Testis (tissue), 3 donors: ENCODE results near the gene SFXN4. TPM values are rescaled to one million over a fixed set of nuclear protein-coding genes. Genes with fewer than 3 reads are reported as not detected.
"Not testable (repeated sequence)": the region's sequence is repeated elsewhere in the genome, so short reads cannot be mapped to it uniquely, and the experiment has no call there.

Experiments used
- DNase-seq: peaks from one replicate; pipeline ENCODE4 v3.0.0-alpha.2; 2019
- H3K27ac ChIP-seq, 2 donors: fragments of 200-600 bp; sonication (generic); one replicate each; pipeline ENCODE4 v1.5.1; 2019
- H3K27me3 ChIP-seq: fragments of 200-600 bp; sonication (generic); one replicate; pipeline ENCODE4 v1.5.1; 2019
- H3K36me3 ChIP-seq: fragments of 200-600 bp; sonication (generic); one replicate; pipeline ENCODE4 v1.5.1; 2017; ENCODE audit warnings: low read depth; ENCODE audit errors: missing control alignments
- H3K4me1 ChIP-seq: fragments of 200-600 bp; sonication (generic); one replicate; pipeline ENCODE4 v1.5.1; 2019
- H3K4me3 ChIP-seq, 2 donors: fragments of 200-600 bp; sonication (generic); one replicate each; pipeline ENCODE4 v1.5.1; 2017 to 2019
- H3K9me3 ChIP-seq: fragments of 200-600 bp; sonication (generic); one replicate; pipeline ENCODE4 v1.5.1; 2017
- POLR2A ChIP-seq: fragments of 450-650 bp; IDR thresholded peaks from one replicate; pipeline ENCODE4 v1.6.1; 2017; ENCODE audit warnings: antibody characterized with exemption, mild to moderate bottlenecking, moderate library complexity
- WGBS, 2 donors: methylation state at CpG; one replicate each; pipeline ENCODE4 v1.1.5; 2018; 5-methylcytosine and 5-hydroxymethylcytosine counted together
- intact Hi-C: fragments of 100-400 bp; cut with DNase I; formaldehyde crosslinking; loops from one replicate; pipeline ENCODE4 v1.15.1; 2023; ENCODE audit warnings: low total_unique reads
- polyA plus RNA-seq: library from polyadenylated mRNA; stranded (reverse); fragments of 350-450 nt; fragmentation: Illumina TruSeq; extraction: RNeasy Lipid Tissue Mini Kit (QIAGEN cat#74804); gene quantifications from one replicate; pipeline ENCODE4 v1.2.3, GENCODE V29; 2014; ENCODE audit warnings: low read depth, low replicate concordance; ENCODE audit not compliant: insufficient read depth
- total RNA-seq, 2 donors: library from RNA; depleted of rRNA; stranded (reverse); fragments of >200 nt; gene quantifications; one replicate each; pipeline ENCODE4 v1.2.3, GENCODE V29; 2016
- TF ChIP-seq, protein P1 (sequence below), 3 experiments: fragments of 450-650 bp in 2 of 3; fragments of 200-600 bp in 1 of 3; sonication (generic) in 1 of 3; IDR thresholded peaks; one replicate each; pipeline ENCODE4 v1.5.1; 2016 to 2019; ENCODE audit warnings: antibody characterized with exemption in 3 of 3, mild to moderate bottlenecking in 2 of 3, moderate library complexity in 1 of 3

Gene SFXN4
- total and polyA plus RNA-seq, 3 donors from 2014 or later, result 12.8 to 57.5 (median 16.6) TPM

DNA sequence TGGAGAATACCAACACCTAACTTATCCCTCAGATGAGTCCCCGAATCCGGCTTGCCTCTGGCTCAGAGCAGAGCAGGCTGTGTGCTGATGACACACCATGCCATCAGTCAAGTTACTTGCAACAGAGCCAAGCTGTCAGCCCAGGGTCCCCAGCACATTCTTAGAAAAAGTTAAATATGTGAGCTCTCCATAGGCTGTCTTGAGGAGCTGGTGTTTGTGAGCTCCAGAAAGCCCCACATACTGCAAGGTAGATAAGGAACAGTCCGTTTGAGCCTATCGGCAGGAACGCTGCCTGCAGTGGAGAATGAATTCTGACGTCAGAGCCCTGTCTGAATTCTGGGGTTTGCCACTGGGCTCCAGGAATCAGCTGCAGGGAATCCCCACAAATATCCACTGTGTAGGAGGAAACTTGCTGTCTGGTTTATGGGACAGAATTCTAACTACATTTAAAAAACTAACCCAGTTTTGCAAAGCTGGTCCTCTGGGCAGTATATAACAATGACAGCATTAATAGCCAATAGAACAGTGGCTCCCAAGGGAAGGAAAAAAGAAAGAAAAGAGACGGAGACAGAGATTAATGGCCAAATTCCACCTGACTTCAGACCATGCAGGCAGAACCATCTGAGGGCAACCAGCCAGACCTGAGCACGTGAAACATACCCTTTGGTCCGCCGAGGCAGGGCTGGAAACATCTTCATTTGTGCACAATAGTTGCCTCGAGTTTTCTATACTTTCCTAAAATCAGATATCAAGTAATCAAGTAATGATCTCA is 3.6 kb downstream of the SFXN4 start:
- WGBS, 2 donors, result 71 to 75% methylated on average over 11 of the region's 11 CpGs

DNA sequence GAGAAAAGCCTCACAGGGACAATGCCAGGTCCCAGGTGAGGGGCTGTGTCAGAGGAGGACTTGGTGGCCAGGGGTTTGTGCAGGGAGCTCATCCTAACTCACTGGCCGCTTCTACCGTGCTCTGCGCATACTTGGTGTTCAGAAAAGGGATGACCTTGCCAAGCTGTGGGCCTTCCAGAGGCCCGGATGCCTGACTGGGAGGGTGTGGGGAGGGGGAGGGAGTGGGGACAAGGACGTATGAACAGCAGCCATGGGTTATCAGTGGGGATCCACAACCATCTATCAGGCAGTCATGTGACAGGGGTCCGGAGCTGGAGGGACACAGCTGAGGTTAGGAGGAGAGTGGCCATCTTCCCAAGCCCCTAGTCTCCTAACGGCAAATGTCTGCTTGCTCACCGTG is 6.2 kb downstream of the SFXN4 start:
- intact Hi-C loops, result no loop called here
- Histone ChIP-seq H3K27ac (no peak overlapping the region), H3K9me3 (no peaks in the 10 kb centered on the region), H3K36me3 (no peaks in the 10 kb centered on the region), H3K4me1 (peaks cover 1% of the 10 kb centered on the region), H3K4me3 (no peak overlapping the region), H3K27me3 (no peaks in the 10 kb centered on the region)
- 74 to 78% methylated on average over 8 of the region's 8 CpGs for WGBS, 2 donors
- TF ChIP-seq, protein P1, sequence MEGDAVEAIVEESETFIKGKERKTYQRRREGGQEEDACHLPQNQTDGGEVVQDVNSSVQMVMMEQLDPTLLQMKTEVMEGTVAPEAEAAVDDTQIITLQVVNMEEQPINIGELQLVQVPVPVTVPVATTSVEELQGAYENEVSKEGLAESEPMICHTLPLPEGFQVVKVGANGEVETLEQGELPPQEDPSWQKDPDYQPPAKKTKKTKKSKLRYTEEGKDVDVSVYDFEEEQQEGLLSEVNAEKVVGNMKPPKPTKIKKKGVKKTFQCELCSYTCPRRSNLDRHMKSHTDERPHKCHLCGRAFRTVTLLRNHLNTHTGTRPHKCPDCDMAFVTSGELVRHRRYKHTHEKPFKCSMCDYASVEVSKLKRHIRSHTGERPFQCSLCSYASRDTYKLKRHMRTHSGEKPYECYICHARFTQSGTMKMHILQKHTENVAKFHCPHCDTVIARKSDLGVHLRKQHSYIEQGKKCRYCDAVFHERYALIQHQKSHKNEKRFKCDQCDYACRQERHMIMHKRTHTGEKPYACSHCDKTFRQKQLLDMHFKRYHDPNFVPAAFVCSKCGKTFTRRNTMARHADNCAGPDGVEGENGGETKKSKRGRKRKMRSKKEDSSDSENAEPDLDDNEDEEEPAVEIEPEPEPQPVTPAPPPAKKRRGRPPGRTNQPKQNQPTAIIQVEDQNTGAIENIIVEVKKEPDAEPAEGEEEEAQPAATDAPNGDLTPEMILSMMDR (IDR thresholded peaks at IDR 0.05), result no peak
- TF ChIP-seq POLR2A, result no peak
- no peak for DNase-seq

More for the DNA sequence above, 3.6 kb downstream of the SFXN4 start:
- Histone ChIP-seq H3K36me3 (no peaks in the 10 kb centered on the region), H3K27ac (no peak overlapping the region), H3K4me1 (peaks cover 15% of the 10 kb centered on the region), H3K9me3 (no peaks in the 10 kb centered on the region), H3K27me3 (no peaks in the 10 kb centered on the region), H3K4me3 (no peak overlapping the region)
- DNase-seq, result no peak
- TF ChIP-seq, protein P1 (IDR thresholded peaks at IDR 0.05), result no peak
- TF ChIP-seq POLR2A, result no peak
- intact Hi-C loops, result no loop called here

DNA sequence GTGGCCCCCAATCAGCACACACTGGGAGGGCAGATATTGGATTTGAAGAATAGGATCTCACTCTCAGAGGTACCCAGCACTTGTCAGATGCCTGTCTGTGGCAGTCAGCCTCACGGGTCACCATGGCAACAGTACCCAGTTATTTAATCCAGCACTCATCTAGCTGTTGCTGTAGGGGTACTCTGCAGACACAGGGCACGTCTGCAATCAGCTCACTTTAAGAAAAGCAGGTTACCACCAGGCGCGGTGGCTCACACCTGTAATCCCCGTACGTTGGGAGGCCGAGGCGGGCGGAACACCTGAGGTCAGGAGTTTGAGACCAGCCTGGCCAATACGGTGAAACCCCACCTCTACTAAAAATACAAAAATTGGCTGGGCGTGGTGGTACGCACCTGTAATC is 11.9 kb downstream of the SFXN4 start:
- Histone ChIP-seq H3K27me3 (no peaks in the 10 kb centered on the region), H3K36me3 (no peaks in the 10 kb centered on the region), H3K27ac (no peak overlapping the region), H3K4me1 (no peaks in the 10 kb centered on the region), H3K4me3 (no peak overlapping the region), H3K9me3 (no peaks in the 10 kb centered on the region)
- TF ChIP-seq POLR2A, result no peak
- TF ChIP-seq, protein P1 (IDR thresholded peaks at IDR 0.05), result no peak
- intact Hi-C loops, result no loop called here
- WGBS, 2 donors, result 91 to 96% methylated on average over 11 to 12 of the region's 12 CpGs
- no peak for DNase-seq

DNA sequence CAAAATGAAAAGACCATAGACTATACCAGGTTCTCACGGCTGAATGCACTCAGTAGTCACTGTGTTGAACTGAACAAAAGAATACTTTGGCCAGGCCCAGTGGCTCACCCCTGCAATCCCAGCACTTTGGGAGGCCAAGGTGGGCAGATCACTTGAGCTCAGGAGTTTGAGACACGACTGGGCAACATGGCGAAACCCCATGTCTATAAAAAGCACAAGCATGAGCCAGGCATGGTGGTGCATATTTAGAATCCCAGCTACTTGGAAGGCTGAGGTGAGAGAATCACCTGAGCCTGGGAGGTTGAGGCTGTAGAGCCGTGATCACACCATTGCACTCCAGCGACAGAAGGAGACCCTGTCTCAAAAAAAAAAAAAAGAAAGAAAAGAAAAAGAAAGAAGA is 12.5 kb downstream of the SFXN4 start:
- no peak for DNase-seq
- 95 to 97% methylated on average over 5 of the region's 5 CpGs for WGBS, 2 donors
- no peaks in the 10 kb centered on the region for H3K9me3 ChIP-seq
- H3K27me3 ChIP-seq, result no peaks in the 10 kb centered on the region
- intact Hi-C loops, result no loop called here
- TF ChIP-seq POLR2A, result no peak
- TF ChIP-seq, protein P1 (IDR thresholded peaks at IDR 0.05), result no peak
- H3K4me1 ChIP-seq, result no peaks in the 10 kb centered on the region
- no peak overlapping the region for H3K4me3 ChIP-seq
- H3K36me3 ChIP-seq, result no peaks in the 10 kb centered on the region
- no peak overlapping the region for H3K27ac ChIP-seq

DNA sequence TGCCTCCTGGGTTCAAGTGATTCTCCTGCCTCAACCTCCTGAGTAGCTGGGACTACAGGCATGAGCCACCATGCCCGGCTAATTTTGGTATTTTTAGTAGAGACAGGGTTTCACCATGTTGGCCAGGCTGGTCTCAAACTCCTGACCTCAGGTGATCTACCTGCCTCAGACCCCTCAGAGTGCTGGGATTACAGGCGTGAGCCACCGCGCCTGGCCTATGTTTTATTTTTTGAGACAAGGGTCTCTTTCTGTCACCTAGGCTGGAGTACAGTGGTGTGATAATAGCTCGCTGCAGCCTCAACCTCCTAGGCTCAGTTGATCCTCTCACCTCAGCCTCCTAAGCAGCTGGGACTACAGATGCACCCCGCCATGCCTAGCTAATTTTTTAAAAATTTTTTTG is 13.9 kb downstream of the SFXN4 start:
- H3K9me3 ChIP-seq, H3K27me3 ChIP-seq, H3K4me3 ChIP-seq, DNase-seq, H3K36me3 ChIP-seq, intact Hi-C loops, H3K27ac ChIP-seq, H3K4me1 ChIP-seq: not testable (repeated sequence)
- 94 to 95% methylated on average over 6 of the region's 6 CpGs for WGBS, 2 donors
